Neural crest cell (in vitro differentiated cells): Measurements from ENCODE around the gene MMP1. TPM values are rescaled to one million over a fixed set of nuclear protein-coding genes. Genes with fewer than 3 reads are reported as not detected.

Source experiments
- DNase-seq: peaks from one replicate; pipeline ENCODE4 v3.0.0; 2021; ENCODE audit warnings: low read depth, mixed read lengths, low spot score
- H3K27ac Mint-ChIP-seq: one replicate; pipeline ENCODE4 v1.8.0; 2021; ENCODE audit warnings: mild to moderate bottlenecking, mixed read lengths; ENCODE audit not compliant: unreplicated experiment
- H3K27me3 Mint-ChIP-seq: 2 replicates; pipeline ENCODE4 v1.8.0; 2021; ENCODE audit warnings: low read depth, mild to moderate bottlenecking, mixed read lengths
- H3K36me3 Mint-ChIP-seq: 2 replicates; pipeline ENCODE4 v1.8.0; 2021; ENCODE audit warnings: low read depth, mild to moderate bottlenecking, mixed read lengths
- H3K4me1 Mint-ChIP-seq: 2 replicates; pipeline ENCODE4 v1.8.0; 2021; ENCODE audit warnings: mixed read lengths
- H3K4me3 Mint-ChIP-seq: one replicate; pipeline ENCODE4 v1.8.0; 2021; ENCODE audit warnings: mild to moderate bottlenecking, mixed read lengths
- H3K9me3 Mint-ChIP-seq: 2 replicates; pipeline ENCODE4 v1.8.0; 2021; ENCODE audit warnings: mixed read lengths
- CTCF ChIP-seq: fragments of 200-600 bp; sonication (generic); conservative IDR thresholded peaks from 2 replicates; pipeline ENCODE4 v1.5.0; 2021; ENCODE audit warnings: antibody characterized with exemption, mild to moderate bottlenecking
- total RNA-seq: library from RNA; stranded (reverse); gene quantifications from 2 replicates; pipeline ENCODE4 v1.2.1, GENCODE V29; 2021

The MMP1 gene
- total RNA-seq, 1 donor from 2014 or later = not detected

- TF ChIP-seq CTCF = no peak
- Mint-ChIP-seq H3K27ac (no peak overlapping the region), H3K27me3 (no peaks in the 10 kb centered on the region), H3K4me1 (no peaks in the 10 kb centered on the region), H3K9me3 (peaks cover 4% of the 10 kb centered on the region), H3K4me3 (no peak overlapping the region), H3K36me3 (no peaks in the 10 kb centered on the region)
- no peak for DNase-seq
These were observed 33.8 kb upstream of the MMP1 start for GRCh38 chr11:102831489-102832440.

- no peak for DNase-seq
- H3K4me1 Mint-ChIP-seq = no peaks in the 10 kb centered on the region
- H3K4me3 Mint-ChIP-seq = no peak overlapping the region
- H3K9me3 Mint-ChIP-seq = peaks cover 4% of the 10 kb centered on the region
- H3K27me3 Mint-ChIP-seq = no peaks in the 10 kb centered on the region
- TF ChIP-seq CTCF = no peak
- H3K36me3 Mint-ChIP-seq = no peaks in the 10 kb centered on the region
- H3K27ac Mint-ChIP-seq = no peak overlapping the region
These were observed 33.1 kb upstream of the MMP1 start for GRCh38 chr11:102831128-102831488.

GRCh38 chr11:102830001-102830727 is 32.2 kb upstream of the MMP1 start:
- Mint-ChIP-seq H3K27me3 (no peaks in the 10 kb centered on the region), H3K4me1 (no peaks in the 10 kb centered on the region), H3K4me3 (no peak overlapping the region), H3K9me3 (peaks cover 4% of the 10 kb centered on the region), H3K27ac (no peak overlapping the region), H3K36me3 (no peaks in the 10 kb centered on the region)
- DNase-seq = no peak
- TF ChIP-seq CTCF = no peak

GRCh38 chr11:102829316-102830000 is 31.5 kb upstream of the MMP1 start:
- no peak overlapping the region for H3K27ac Mint-ChIP-seq
- no peak overlapping the region for H3K4me3 Mint-ChIP-seq
- H3K9me3 Mint-ChIP-seq = peaks cover 6% of the 10 kb centered on the region
- DNase-seq = no peak
- no peak for TF ChIP-seq CTCF
- no peaks in the 10 kb centered on the region for H3K27me3 Mint-ChIP-seq
- H3K4me1 Mint-ChIP-seq = no peaks in the 10 kb centered on the region
- H3K36me3 Mint-ChIP-seq = no peaks in the 10 kb centered on the region

GRCh38 chr11:102824556-102824955 is 26.6 kb upstream of the MMP1 start:
- DNase-seq = no peak
- no peak overlapping the region for H3K27ac Mint-ChIP-seq
- no peak overlapping the region for H3K4me3 Mint-ChIP-seq
- H3K9me3 Mint-ChIP-seq = peaks cover 3% of the 10 kb centered on the region
- no peak for TF ChIP-seq CTCF
- H3K27me3 Mint-ChIP-seq = no peaks in the 10 kb centered on the region
- H3K36me3 Mint-ChIP-seq = no peaks in the 10 kb centered on the region
- H3K4me1 Mint-ChIP-seq = no peaks in the 10 kb centered on the region
